Measurements from ENCODE around the gene TXNRD3. TPM values are rescaled to one million over a fixed set of nuclear protein-coding genes. Genes with fewer than 3 reads are reported as not detected.

The TXNRD3 gene
- total and polyA plus RNA-seq, 2 experiments from 2014 or later: 10.4 to 13.1 TPM

- no peaks in the 10 kb centered on the region for H3K4me1 ChIP-seq (ENCODE audit: insufficient read depth)
- H3K27ac ChIP-seq: no peak overlapping the region
- no peak for TF ChIP-seq EZH2 (IDR thresholded peaks at IDR 0.05; ENCODE audit: borderline replicate concordance)
- no peak overlapping the region for H3K4me2 ChIP-seq
- H2AFZ ChIP-seq: no peak overlapping the region
- peaks cover 10% of the 10 kb centered on the region for H3K27me3 ChIP-seq
- H3K4me3 ChIP-seq: no peak overlapping the region
- DNase-seq (ENCODE audit: low spot score): no peak
- H3K9me3 ChIP-seq (ENCODE audit: low read depth): no peaks in the 10 kb centered on the region
- H3K79me2 ChIP-seq: no peaks in the 10 kb centered on the region
- no peaks in the 10 kb centered on the region for H4K20me1 ChIP-seq (ENCODE audit: insufficient read depth, poor library complexity, severe bottlenecking)
- H3K36me3 ChIP-seq (replicated peaks; ENCODE audit: insufficient read depth, low read depth): no peaks in the 10 kb centered on the region
- no peaks in the 10 kb centered on the region for H3K9me2 ChIP-seq (replicated peaks; ENCODE audit: insufficient read depth)
- WGBS (ENCODE audit: low lambda C conversion rate, missing lambda C conversion rate): 86% methylated on average over 5 of the region's 5 CpGs
Measured at GRCh38 chr3:126696701-126697267, 41.9 kb upstream of the TXNRD3 start.

DNA sequence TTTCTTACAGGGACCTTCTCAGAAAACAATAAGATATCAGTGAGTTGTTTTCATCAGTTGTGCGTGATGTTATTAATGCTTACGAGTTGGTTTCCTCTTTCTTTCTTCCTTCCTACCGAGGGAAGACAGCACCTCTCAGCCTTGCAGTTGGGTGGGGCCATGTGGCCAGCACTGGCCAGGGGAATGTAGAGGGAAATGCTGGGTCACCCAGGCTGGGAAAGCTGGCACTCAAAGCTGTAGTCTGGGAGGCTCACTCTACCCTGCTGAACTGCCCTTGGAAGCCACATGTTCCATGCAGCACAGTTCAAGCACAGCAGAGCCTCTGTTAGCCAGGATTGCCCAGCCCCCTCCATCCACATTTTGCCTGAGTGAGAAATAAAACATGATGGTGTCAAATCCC, 39.0 kb upstream of the TXNRD3 start:
- no peak overlapping the region for H3K27ac ChIP-seq
- TF ChIP-seq EZH2phosphoT487 (IDR thresholded peaks at IDR 0.05; ENCODE audit: low read depth, severe bottlenecking, unreplicated experiment) (no peak), EZH2 (IDR thresholded peaks at IDR 0.05; ENCODE audit: borderline replicate concordance) (no peak), CTCF (IDR thresholded peaks at IDR 0.05; ENCODE audit: poor library complexity) (no peak)
- no peak for DNase-seq (ENCODE audit: low spot score)
- H3K4me2 ChIP-seq: no peak overlapping the region
- H3K27me3 ChIP-seq: peaks cover 10% of the 10 kb centered on the region
- no peaks in the 10 kb centered on the region for H3K36me3 ChIP-seq (replicated peaks; ENCODE audit: insufficient read depth, low read depth)
- H3K4me1 ChIP-seq (ENCODE audit: insufficient read depth): no peaks in the 10 kb centered on the region
- H4K20me1 ChIP-seq (ENCODE audit: insufficient read depth, poor library complexity, severe bottlenecking): no peaks in the 10 kb centered on the region
- H3K4me3 ChIP-seq: no peak overlapping the region
- no peaks in the 10 kb centered on the region for H3K9me2 ChIP-seq (replicated peaks; ENCODE audit: insufficient read depth)
- H3K9me3 ChIP-seq (ENCODE audit: low read depth): no peaks in the 10 kb centered on the region
- WGBS (ENCODE audit: low lambda C conversion rate, missing lambda C conversion rate): 79% methylated on average over 3 of the region's 3 CpGs
- no peak overlapping the region for H2AFZ ChIP-seq
- no peaks in the 10 kb centered on the region for H3K79me2 ChIP-seq

GRCh38 chr3:126692858-126693257, 37.9 kb upstream of the TXNRD3 start:
- no peaks in the 10 kb centered on the region for H3K36me3 ChIP-seq (replicated peaks; ENCODE audit: insufficient read depth, low read depth)
- 72% methylated on average over 5 of the region's 5 CpGs for WGBS (ENCODE audit: low lambda C conversion rate, missing lambda C conversion rate)
- DNase-seq (ENCODE audit: low spot score): no peak
- H3K4me1 ChIP-seq (ENCODE audit: insufficient read depth): no peaks in the 10 kb centered on the region
- no peaks in the 10 kb centered on the region for H3K9me3 ChIP-seq (ENCODE audit: low read depth)
- no peak overlapping the region for H3K4me2 ChIP-seq
- H3K27me3 ChIP-seq: peaks cover 10% of the 10 kb centered on the region
- no peaks in the 10 kb centered on the region for H4K20me1 ChIP-seq (ENCODE audit: insufficient read depth, poor library complexity, severe bottlenecking)
- H3K9me2 ChIP-seq (replicated peaks; ENCODE audit: insufficient read depth): no peaks in the 10 kb centered on the region
- TF ChIP-seq CTCF (IDR thresholded peaks at IDR 0.05; ENCODE audit: poor library complexity): no peak
- TF ChIP-seq EZH2 (IDR thresholded peaks at IDR 0.05; ENCODE audit: borderline replicate concordance): no peak
- TF ChIP-seq EZH2phosphoT487 (IDR thresholded peaks at IDR 0.05; ENCODE audit: low read depth, severe bottlenecking, unreplicated experiment): no peak
- H3K27ac ChIP-seq: no peak overlapping the region
- no peaks in the 10 kb centered on the region for H3K79me2 ChIP-seq
- no peak overlapping the region for H3K4me3 ChIP-seq
- H2AFZ ChIP-seq: no peak overlapping the region

DNA sequence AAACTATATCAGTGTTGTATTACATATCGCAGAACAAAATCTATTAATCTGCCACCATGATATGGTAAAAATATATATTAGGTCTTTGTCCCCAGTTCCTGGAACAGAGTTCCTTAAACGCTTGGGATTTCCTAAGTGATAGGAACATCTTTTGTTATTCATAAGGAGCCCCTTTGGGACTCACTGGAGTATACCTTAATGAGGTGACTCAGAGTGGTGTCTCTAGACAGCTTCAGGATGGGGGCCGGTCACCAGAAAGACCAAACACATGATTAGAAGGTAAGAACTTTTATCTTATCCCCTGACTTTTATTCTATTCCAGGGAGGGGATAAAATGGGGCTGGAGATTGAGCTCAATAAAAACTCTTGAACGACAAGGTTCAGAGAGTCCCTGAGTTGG, 36.8 kb upstream of the TXNRD3 start:
- no peak for TF ChIP-seq EZH2 (IDR thresholded peaks at IDR 0.05; ENCODE audit: borderline replicate concordance)
- TF ChIP-seq EZH2phosphoT487 (IDR thresholded peaks at IDR 0.05; ENCODE audit: low read depth, severe bottlenecking, unreplicated experiment): no peak
- no peak for TF ChIP-seq CTCF (IDR thresholded peaks at IDR 0.05; ENCODE audit: poor library complexity)
- H3K4me3 ChIP-seq: no peak overlapping the region
- H3K4me2 ChIP-seq: no peak overlapping the region
- no peak for DNase-seq (ENCODE audit: low spot score)
- H3K4me1 ChIP-seq (ENCODE audit: insufficient read depth): no peaks in the 10 kb centered on the region
- H3K27ac ChIP-seq: no peak overlapping the region
- 89% methylated on average over 4 of the region's 4 CpGs for WGBS (ENCODE audit: low lambda C conversion rate, missing lambda C conversion rate)
- H3K36me3 ChIP-seq (replicated peaks; ENCODE audit: insufficient read depth, low read depth): no peaks in the 10 kb centered on the region
- H3K9me2 ChIP-seq (replicated peaks; ENCODE audit: insufficient read depth): no peaks in the 10 kb centered on the region
- H2AFZ ChIP-seq: no peak overlapping the region
- no peaks in the 10 kb centered on the region for H3K9me3 ChIP-seq (ENCODE audit: low read depth)
- H3K27me3 ChIP-seq: peaks cover 10% of the 10 kb centered on the region
- H3K79me2 ChIP-seq: no peaks in the 10 kb centered on the region
- no peaks in the 10 kb centered on the region for H4K20me1 ChIP-seq (ENCODE audit: insufficient read depth, poor library complexity, severe bottlenecking)

All from hepatocyte (in vitro differentiated cells).